Right ventricle myocardium inferior (tissue), 1 donor: ENCODE measurements around the gene GMPR. TPM values are rescaled to one million over a fixed set of nuclear protein-coding genes. Genes with fewer than 3 reads are reported as not detected.

Source experiments
- ATAC-seq: fragments of 200-7000 bp; cut with Tn5 transposase; one replicate; pipeline ENCODE4 v1.9.1; 2020; ENCODE audit warnings: mild to moderate bottlenecking, moderate library complexity
- DNase-seq: peaks from one replicate; pipeline ENCODE4 v3.0.0; 2021; ENCODE audit errors: missing footprints
- intact Hi-C: fragments of 100-400 bp; cut with DNase I; formaldehyde crosslinking; loops from one replicate; pipeline ENCODE4 v1.11.0; 2022
- total RNA-seq: library from RNA; stranded (reverse); fragmentation: NEBNext Ultra II Directional; extraction: Animal tissue kit (Norgen Biotek cat#: 25700); gene quantifications from one replicate; pipeline ENCODE4 v1.2.1, GENCODE V29; 2021
- donor health status: DM: no; HTN: yes; CAD: no; lungs with severe emphysema.

Gene GMPR
- total RNA-seq, 1 donor from 2014 or later, result 125 TPM

- peak; percentile 80 for ATAC-seq
- DNase-seq, result peak; percentile 89
- intact Hi-C loops, result loop anchor here (1.0 to 2.0 kb wide), 2 partner anchors 77 to 431 kb away; no protein-coding TSS in a partner anchor
These were observed 93.8 kb downstream of the GMPR start for GRCh38 chr6:16332175-16332542.

- no peak for DNase-seq
- intact Hi-C loops, result loop anchor here (2.0 kb wide), 1 partner anchor 429 kb away; no protein-coding TSS in a partner anchor
- ATAC-seq, result no peak
These were observed 95.2 kb downstream of the GMPR start for GRCh38 chr6:16333580-16333979.

- DNase-seq (no peak), ATAC-seq (peak; percentile 66)
- intact Hi-C loops, result no loop called here
These were observed 96.3 kb downstream of the GMPR start for GRCh38 chr6:16334671-16335070.

GRCh38 chr6:16335176-16335575 is 96.8 kb downstream of the GMPR start:
- intact Hi-C loops, result no loop called here
- no peak for DNase-seq

GRCh38 chr6:16336056-16336818 is 97.8 kb downstream of the GMPR start:
- ATAC-seq (no peak), DNase-seq (no peak)
- intact Hi-C loops, result no loop called here

More at GRCh38 chr6:16335176-16335575, 96.8 kb downstream of the GMPR start:
- ATAC-seq, result no peak

- intact Hi-C loops, result no loop called here
- DNase-seq (no peak), ATAC-seq (no peak)
These were observed 98.5 kb downstream of the GMPR start for GRCh38 chr6:16336911-16337294.

GRCh38 chr6:16337295-16337975 is 99.0 kb downstream of the GMPR start:
- intact Hi-C loops, result no loop called here
- DNase-seq, result peak; percentile 97
- peak; percentile 90 for ATAC-seq

GRCh38 chr6:16338577-16339264 is 100.3 kb downstream of the GMPR start:
- DNase-seq, result peak; percentile 81
- peak; percentile 12 for ATAC-seq
- intact Hi-C loops, result no loop called here

GRCh38 chr6:16339265-16339587 is 100.8 kb downstream of the GMPR start:
- ATAC-seq (no peak), DNase-seq (no peak)
- intact Hi-C loops, result no loop called here

GRCh38 chr6:16343593-16343992 is 105.2 kb downstream of the GMPR start:
- no peak for DNase-seq
- intact Hi-C loops, result no loop called here
- ATAC-seq, result no peak

- ATAC-seq (no peak), DNase-seq (no peak)
- intact Hi-C loops, result no loop called here
These were observed 106.4 kb downstream of the GMPR start for GRCh38 chr6:16344756-16345155.

Other genes starting within 250 kb of the GMPR start
- 13.0 TPM for gene MYLIP, start 109.5 kb upstream of the GMPR start, total RNA-seq